IMR-90 (cell line): ENCODE data around the gene HSH2D. TPM values are rescaled to one million over a fixed set of nuclear protein-coding genes. Genes with fewer than 3 reads are reported as not detected.

Source experiments
- ATAC-seq: fragments of 200-7000 bp; cut with Tn5 transposase; 2 replicates; pipeline ENCODE4 v1.9.1; 2020; ENCODE audit warnings: low read depth, mild to moderate bottlenecking, moderate library complexity
- BruUV-seq: library from RNA; stranded (reverse); fragments of 400-500 nt; replicated peaks from 2 replicates; lab custom pipeline; 2021; lab: Mats Ljungman, UMichigan
- CTCF ChIA-PET: fragments of 300-600 bp; formaldehyde crosslinking; extraction: SDS; loops from one replicate; lab custom pipeline; 2021; ENCODE audit warnings: antibody characterized with exemption; lab: Yijun Ruan, JAX
- POLR2A ChIA-PET: fragments of 300-600 bp; sonication (Branson Sonifier 250); formaldehyde crosslinking; loops from one replicate; lab custom pipeline; 2022; ENCODE audit warnings: antibody characterized with exemption; ENCODE audit not compliant: unreplicated experiment; lab: Charles Lee
- DNase-seq: peaks from one replicate; pipeline ENCODE4 v3.0.0; 2013
- H2AFZ ChIP-seq: replicated peaks from 2 replicates; pipeline ENCODE3; 2013; ENCODE audit warnings: low read length, mild to moderate bottlenecking; ENCODE audit not compliant: poor library complexity
- H2AK5ac ChIP-seq: 2 replicates; pipeline ENCODE4 v1.6.1; 2013; ENCODE audit warnings: low read depth, low read length, inconsistent platforms
- H2AK9ac ChIP-seq: replicated peaks from 2 replicates; pipeline ENCODE3; 2013; ENCODE audit warnings: mild to moderate bottlenecking, low read depth, low read length, moderate library complexity; ENCODE audit not compliant: poor library complexity
- H2BK120ac ChIP-seq: 2 replicates; pipeline ENCODE4 v1.6.1; 2013; ENCODE audit warnings: low read depth, low read length, inconsistent platforms
- H2BK15ac ChIP-seq: 3 replicates; pipeline ENCODE4 v1.6.1; 2013; ENCODE audit warnings: low read depth, low read length, inconsistent platforms
- H2BK20ac ChIP-seq: 2 replicates; pipeline ENCODE4 v1.6.1; 2013; ENCODE audit warnings: low read depth, mild to moderate bottlenecking, inconsistent platforms, low read length, moderate library complexity
- H2BK5ac ChIP-seq: 2 replicates; pipeline ENCODE4 v1.6.1; 2013; ENCODE audit warnings: mild to moderate bottlenecking, low read depth, low read length, inconsistent platforms; ENCODE audit not compliant: poor library complexity, severe bottlenecking
- H3K14ac ChIP-seq: replicated peaks from 2 replicates; pipeline ENCODE4 v1.6.1; 2013; ENCODE audit warnings: low read depth, low read length, inconsistent platforms
- H3K18ac ChIP-seq: 2 replicates; pipeline ENCODE4 v1.6.1; 2013; ENCODE audit warnings: low read depth, low read length, control low read depth
- H3K23ac ChIP-seq: 2 replicates; pipeline ENCODE4 v1.6.1; 2013; ENCODE audit warnings: low read depth, low read length, inconsistent platforms
- H3K27ac ChIP-seq: 2 replicates; pipeline ENCODE4 v1.5.1; 2013; ENCODE audit warnings: mild to moderate bottlenecking, control low read depth, low read length; ENCODE audit not compliant: insufficient read depth
- H3K27me3 ChIP-seq: 2 replicates; pipeline ENCODE4 v1.6.1; 2013; ENCODE audit warnings: low read length; ENCODE audit not compliant: control insufficient read depth, insufficient read depth
- H3K36me3 ChIP-seq: 2 replicates; pipeline ENCODE4 v1.6.1; 2013; ENCODE audit warnings: low read length, mixed read lengths; ENCODE audit not compliant: control insufficient read depth, insufficient read depth
- H3K4ac ChIP-seq: 2 replicates; pipeline ENCODE4 v1.6.1; 2013; ENCODE audit warnings: low read depth, low read length, inconsistent platforms
- H3K4me1 ChIP-seq: 2 replicates; pipeline ENCODE4 v1.6.1; 2013; ENCODE audit warnings: low read length, mixed read lengths; ENCODE audit not compliant: control insufficient read depth, insufficient read depth
- H3K4me2 ChIP-seq: 2 replicates; pipeline ENCODE4 v1.6.1; 2013; ENCODE audit warnings: low read depth, mild to moderate bottlenecking, control low read depth, low read length, moderate library complexity
- H3K4me3 ChIP-seq: 2 replicates; pipeline ENCODE4 v1.5.1; 2013; ENCODE audit warnings: low read depth, mild to moderate bottlenecking, control low read depth, low read length, moderate library complexity; ENCODE audit not compliant: insufficient read depth
- H3K56ac ChIP-seq: 2 replicates; pipeline ENCODE4 v1.6.1; 2013; ENCODE audit warnings: low read length, inconsistent platforms; ENCODE audit not compliant: insufficient read depth; ENCODE audit errors: extremely low read depth
- H3K79me1 ChIP-seq, 2 experiments: 2 replicates each; pipeline ENCODE4 v1.6.1; 2013; ENCODE audit warnings: low read length in 2 of 2, inconsistent platforms in 1 of 2, low read depth in 1 of 2
- H3K9ac ChIP-seq: 2 replicates; pipeline ENCODE4 v1.6.1; 2013; ENCODE audit warnings: low read depth, low read length, control low read depth
- H3K9me1 ChIP-seq: 2 replicates; pipeline ENCODE4 v1.6.1; 2013; ENCODE audit warnings: low read length, inconsistent platforms; ENCODE audit not compliant: insufficient read depth
- H3K9me3 ChIP-seq: 2 replicates; pipeline ENCODE4 v1.6.1; 2013; ENCODE audit warnings: low read length; ENCODE audit not compliant: control insufficient read depth, insufficient read depth
- H4K20me1 ChIP-seq: 2 replicates; pipeline ENCODE4 v1.6.1; 2013; ENCODE audit warnings: low read length, inconsistent platforms; ENCODE audit not compliant: insufficient read depth
- H4K5ac ChIP-seq: 2 replicates; pipeline ENCODE4 v1.6.1; 2013; ENCODE audit warnings: mild to moderate bottlenecking, low read depth, low read length, control low read depth
- H4K8ac ChIP-seq, 2 experiments: 2 replicates each; pipeline ENCODE4 v1.6.1; 2013; ENCODE audit warnings: low read depth in 2 of 2, low read length in 2 of 2, control low read depth in 1 of 2, inconsistent platforms in 1 of 2
- H4K91ac ChIP-seq: 2 replicates; pipeline ENCODE4 v1.6.1; 2013; ENCODE audit warnings: low read depth, low read length, inconsistent platforms; ENCODE audit not compliant: insufficient read depth
- CHD1 ChIP-seq: IDR thresholded peaks from 2 replicates; pipeline ENCODE4 v1.6.1; 2012; ENCODE audit warnings: low read depth, low read length, improper control_type of control experiment
- CTCF ChIP-seq: conservative IDR thresholded peaks from 2 replicates; pipeline ENCODE4 v1.5.1; 2012; ENCODE audit warnings: mild to moderate bottlenecking, low read depth, low read length, improper control_type of control experiment
- ELK1 ChIP-seq: fragments of 150-350 bp; IDR thresholded peaks from 2 replicates; pipeline ENCODE4 v1.6.1; 2016; ENCODE audit warnings: low read depth, mild to moderate bottlenecking, low read length, moderate library complexity, borderline replicate concordance
- FOS ChIP-seq: fragments of 150-350 bp; IDR thresholded peaks from 2 replicates; pipeline ENCODE4 v1.6.1; 2016; ENCODE audit warnings: low read depth, low read length
- MXI1 ChIP-seq: IDR thresholded peaks from 2 replicates; pipeline ENCODE4 v1.6.1; 2012; ENCODE audit warnings: low read depth, mild to moderate bottlenecking, low read length, moderate library complexity, borderline replicate concordance
- RFX5 ChIP-seq: IDR thresholded peaks from 2 replicates; pipeline ENCODE4 v1.8.0; 2012; ENCODE audit warnings: low read depth, mild to moderate bottlenecking, low read length, moderate library complexity
- SMC3 ChIP-seq: fragments of 150-350 bp; IDR thresholded peaks from 2 replicates; pipeline ENCODE4 v1.6.1; 2016; ENCODE audit warnings: low read depth, mild to moderate bottlenecking, antibody characterized with exemption, low read length, moderate library complexity
- WGBS, 2 experiments: methylation state at CpG; one replicate each; pipeline versions ENCODE4 v1.1.5 to v1.1.7; 2013; ENCODE audit warnings: missing lambda C conversion rate in 2 of 2; ENCODE audit not compliant: insufficient read length in 1 of 2; ENCODE audit errors: extremely low coverage in 2 of 2; 5-methylcytosine and 5-hydroxymethylcytosine counted together
- dilution Hi-C: fragments of 300-500 bp; cut with HindIII; formaldehyde crosslinking; loops from one replicate; pipeline ENCODE4 v1.14.3; 2018; ENCODE audit warnings: low sequenced_read_pairs; ENCODE audit not compliant: unreplicated experiment
- in situ Hi-C: fragments of 300-500 bp; cut with MboI; formaldehyde crosslinking; loops from 3 replicates; pipeline ENCODE4 v1.14.3; 2019; ENCODE audit warnings: low sequenced_read_pairs, inconsistent platforms, mixed read lengths
- intact Hi-C: fragments of 100-400 bp; cut with micrococcal nuclease; formaldehyde crosslinking; loops from 2 replicates; pipeline ENCODE4 v1.10.0; 2022
- polyA plus RNA-seq, 3 experiments: library from polyadenylated mRNA; depleted of rRNA; stranded (reverse); fragments of >200 nt; gene quantifications; 2 replicates each; pipeline ENCODE4 v1.2.3, GENCODE V29; 2012; ENCODE audit warnings: low replicate concordance in 1 of 3
- total RNA-seq: library from RNA; depleted of rRNA; stranded (reverse); fragments of >200 nt; gene quantifications from 2 replicates; pipeline ENCODE4 v1.2.3, GENCODE V29; 2012

HSH2D gene
- total and polyA plus RNA-seq, 2 of the 4 experiments (the other 2 are of a cell fraction): not detected

DNA sequence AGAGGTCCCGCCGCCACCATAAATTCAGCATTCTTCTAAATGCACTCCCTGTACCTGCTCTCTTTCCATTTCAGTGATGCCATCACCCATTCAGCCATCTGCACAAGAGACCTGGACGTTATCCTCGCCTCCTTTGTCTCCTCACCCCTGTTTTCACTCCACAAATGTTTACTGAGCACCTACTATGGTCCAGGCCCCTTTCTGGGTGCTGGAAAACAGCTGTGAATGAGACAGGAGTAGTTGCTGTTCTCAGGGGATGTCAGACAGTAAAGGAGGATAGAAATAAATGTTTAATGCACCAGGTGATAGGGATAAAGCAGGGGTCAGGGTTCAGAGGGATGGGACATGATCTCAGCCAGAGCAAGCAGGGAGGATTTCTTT lies 57.5 kb downstream of the HSH2D start:
- no peaks in the 10 kb centered on the region for H3K27me3 ChIP-seq
- WGBS, 2 experiments: 100% methylated on average over 2 of the region's 4 CpGs; no CpG with 5 or more reads in 1 of the 2 experiments
- DNase-seq: no peak

More for the DNA sequence above, 57.5 kb downstream of the HSH2D start:
- Histone ChIP-seq H4K5ac (no peak overlapping the region), H3K9me3 (no peaks in the 10 kb centered on the region), H2BK5ac (no peak overlapping the region), H3K36me3 (peaks cover 46% of the 10 kb centered on the region), H3K9ac (no peak overlapping the region), H2BK15ac (no peak overlapping the region), H4K20me1 (peaks cover 51% of the 10 kb centered on the region), H3K18ac (no peak overlapping the region), H3K4me2 (no peak overlapping the region), H2AK9ac (no peak overlapping the region), H3K4me3 (no peak overlapping the region), H2BK120ac (no peak overlapping the region), H3K27ac (no peak overlapping the region), H3K4ac (no peak overlapping the region), H3K4me1 (peaks cover 11% of the 10 kb centered on the region), H3K79me1 (peaks cover 24 to 66% of the 10 kb centered on the region in 2 experiments), H4K91ac (no peak overlapping the region), H2AK5ac (no peak overlapping the region; the same call in 1 of the 2 replicates), H3K9me1 (peaks cover 24% of the 10 kb centered on the region), H4K8ac (no peak overlapping the region), H3K56ac (no peak overlapping the region), H3K23ac (no peak overlapping the region), H2BK20ac (no peak overlapping the region), H3K14ac (no peak overlapping the region), H2AFZ (no peak overlapping the region)
- in situ Hi-C loops (no loop called here), intact Hi-C loops (no loop called here), dilution Hi-C loops (no loop called here)
- no peak for TF ChIP-seq CHD1
- TF ChIP-seq FOS: no peak
- TF ChIP-seq RFX5: no peak
- no peak for TF ChIP-seq CTCF
- no peak for TF ChIP-seq MXI1
- TF ChIP-seq ELK1: no peak
- TF ChIP-seq SMC3: no peak
- no TSS peak for BruUV-seq
- CTCF ChIA-PET: no interaction called here
- POLR2A ChIA-PET: no interaction called here
- no peak for ATAC-seq
